GM12878 (cell line): ENCODE data around the gene CHPT1. TPM values are rescaled to one million over a fixed set of nuclear protein-coding genes. Genes with fewer than 3 reads are reported as not detected.

Source experiments
- ATAC-seq: fragments of 200-7000 bp; cut with Tn5 transposase; 3 replicates; pipeline ENCODE4 v1.9.1; 2020; ENCODE audit warnings: mild to moderate bottlenecking, moderate library complexity
- BruUV-seq: library from RNA; stranded (reverse); fragments of 400-500 nt; replicated peaks from 2 replicates; lab custom pipeline; 2021; lab: Mats Ljungman, UMichigan
- CTCF ChIA-PET: fragments of 300-600 bp; sonication (Branson Sonifier 250); formaldehyde crosslinking; extraction: SDS; loops from one replicate; lab custom pipeline; 2021; ENCODE audit warnings: inconsistent platforms; lab: Yijun Ruan, JAX
- POLR2A ChIA-PET: fragments of 350-600 bp; formaldehyde crosslinking; extraction: SDS; loops from one replicate; lab custom pipeline; 2021; ENCODE audit warnings: inconsistent platforms; lab: Charles Lee
- RAD21 ChIA-PET: fragments of 300-600 bp; sonication (Branson Sonifier 250); formaldehyde crosslinking; loops from one replicate; lab custom pipeline; 2023; ENCODE audit warnings: antibody characterized with exemption; ENCODE audit not compliant: unreplicated experiment; lab: Charles Lee
- SMC1A ChIA-PET: fragments of 300-600 bp; sonication (Branson Sonifier 250); formaldehyde crosslinking; loops from one replicate; lab custom pipeline; 2023; ENCODE audit not compliant: unreplicated experiment, uncharacterized antibody; lab: Charles Lee
- DNase-seq: peaks from one replicate; pipeline ENCODE4 v3.0.0-alpha.2; 2011; ENCODE audit warnings: low read depth, low spot score
- FAIRE-seq: peaks from 3 replicates; lab custom pipeline; 2011; peaks lifted over from hg19 to GRCh38; lab: Jason Lieb, UNC
- H2AFZ ChIP-seq: 2 replicates; pipeline ENCODE4 v1.6.0; 2011; ENCODE audit warnings: low read depth, low read length, control low read depth; ENCODE audit not compliant: control insufficient read depth
- H3K27ac ChIP-seq: 2 replicates; pipeline ENCODE4 v1.5.1; 2011; ENCODE audit warnings: control low read depth; ENCODE audit not compliant: control insufficient read depth, insufficient read depth
- H3K27me3 ChIP-seq, 2 experiments: replicated peaks in 1 of 2; 2 replicates each; pipeline versions ENCODE4 v1.6.0 to v1.6.1; 2011; ENCODE audit warnings: low read length in 1 of 2; ENCODE audit not compliant: control insufficient read depth in 2 of 2, insufficient read depth in 2 of 2
- H3K36me3 ChIP-seq, 2 experiments: 2 replicates each; pipeline ENCODE4 v1.5.1; 2011; ENCODE audit warnings: low read length in 1 of 2; ENCODE audit not compliant: control insufficient read depth in 2 of 2, insufficient read depth in 2 of 2
- H3K4me1 ChIP-seq: 2 replicates; pipeline ENCODE4 v1.6.1; 2011; ENCODE audit warnings: mild to moderate bottlenecking, low read length, moderate library complexity, mixed read lengths; ENCODE audit not compliant: control insufficient read depth, insufficient read depth
- H3K4me2 ChIP-seq: 2 replicates; pipeline ENCODE4 v1.6.0; 2011; ENCODE audit warnings: control low read depth; ENCODE audit not compliant: control insufficient read depth, insufficient read depth
- H3K4me3 ChIP-seq: fragments of 200-600 bp; sonication (generic); 2 replicates; pipeline ENCODE4 v1.5.1; 2016
- H3K79me2 ChIP-seq: 2 replicates; pipeline ENCODE4 v1.6.0; 2011; ENCODE audit warnings: low read length; ENCODE audit not compliant: control insufficient read depth, insufficient read depth
- H3K9ac ChIP-seq: 2 replicates; pipeline ENCODE4 v1.8.0; 2011; ENCODE audit warnings: low read length, control low read depth, mixed read lengths; ENCODE audit not compliant: control insufficient read depth, insufficient read depth
- H3K9me3 ChIP-seq: replicated peaks from 3 replicates; pipeline ENCODE4 v1.5.1; 2011; ENCODE audit warnings: mild to moderate bottlenecking, low read length; ENCODE audit not compliant: control insufficient read depth, insufficient read depth
- H4K20me1 ChIP-seq: 2 replicates; pipeline ENCODE4 v1.6.0; 2011; ENCODE audit not compliant: control insufficient read depth, insufficient read depth
- BACH1 ChIP-seq: fragments of 450-650 bp; IDR thresholded peaks from 2 replicates; pipeline ENCODE4 v1.6.1; 2017; ENCODE audit warnings: mild to moderate bottlenecking, borderline replicate concordance
- BCL11A ChIP-seq: IDR thresholded peaks from 2 replicates; pipeline ENCODE4 v1.6.1; 2011; ENCODE audit warnings: low read depth, low read length
- E2F8 ChIP-seq: fragments of 450-650 bp; IDR thresholded peaks from 2 replicates; pipeline ENCODE4 v1.6.1; 2018; ENCODE audit warnings: mild to moderate bottlenecking, low read depth, moderate library complexity; ENCODE audit not compliant: partially characterized antibody
- RELA ChIP-seq: fragments of 450-650 bp; IDR thresholded peaks from 2 replicates; pipeline ENCODE4 v1.8.0; 2014; ENCODE audit warnings: borderline replicate concordance; ENCODE audit not compliant: partially characterized antibody
- TARDBP ChIP-seq: IDR thresholded peaks from 2 replicates; pipeline ENCODE4 v1.6.1; 2016; ENCODE audit warnings: borderline replicate concordance
- WGBS: methylation state at CpG from one replicate; pipeline ENCODE4 v1.1.6; 2016; ENCODE audit warnings: low lambda C conversion rate; ENCODE audit not compliant: insufficient replicate concordance, insufficient coverage; ENCODE audit errors: missing lambda C conversion rate; 5-methylcytosine and 5-hydroxymethylcytosine counted together
- in situ Hi-C: fragments of 300-500 bp; cut with MboI; formaldehyde crosslinking; loops from 9 replicates; pipeline ENCODE4 v1.14.3; 2018; ENCODE audit warnings: mixed read lengths
- intact Hi-C: fragments of 100-400 bp; cut with micrococcal nuclease; formaldehyde crosslinking; loops from one replicate; pipeline ENCODE4 v1.14.2; 2022; ENCODE audit not compliant: unreplicated experiment
- polyA plus RNA-seq, 11 experiments: library from polyadenylated mRNA; depleted of rRNA in 4 of 11; unstranded in 6 of 11; stranded (reverse) in 5 of 11; fragments of >200 nt; fragmentation: Nextera tagmentation in 4 of 11; fragmentation: Illumina TruSeq in 1 of 11; extraction: Ambion mirVana in 4 of 11; extraction: Trizol in 1 of 11; gene quantifications; 1 replicate in 1 of 11; 2 replicates in 10 of 11; pipeline versions ENCODE4 v1.2.1 to v1.2.3, GENCODE V29; 2011 to 2016; ENCODE audit warnings: inconsistent platforms in 2 of 11, missing spikeins in 2 of 11, low read depth in 1 of 11
- total RNA-seq, 4 experiments: library from RNA; depleted of rRNA in 3 of 4; stranded (reverse); fragments of >200 nt in 3 of 4; fragmentation: Illumina TruSeq in 1 of 4; extraction: Trizol in 1 of 4; gene quantifications; 2 replicates each; pipeline versions ENCODE4 v1.2.1 to v1.2.3, GENCODE V29; 2013 to 2021

Gene CHPT1
- total and polyA plus RNA-seq, 10 of the 15 experiments (the other 5 are each of a cell fraction or from before 2014, with no cell fraction given) = 0.85 to 10.2 (median 3.9) TPM

- TF ChIP-seq RELA (no peak), E2F8 (no peak), BACH1 (no peak)
Measured at GRCh38 chr12:101686176-101686575, 11.3 kb upstream of the CHPT1 start (continued).

- no peak for FAIRE-seq
- H3K4me1 ChIP-seq = no peaks in the 10 kb centered on the region
- H4K20me1 ChIP-seq = no peaks in the 10 kb centered on the region
- TF ChIP-seq TARDBP = no peak
- TF ChIP-seq BCL11A = no peak
- no peak overlapping the region for H3K27ac ChIP-seq
- RAD21 ChIA-PET = no interaction called here
- WGBS = 29% methylated on average over 3 of the region's 3 CpGs
- in situ Hi-C loops (no loop called here), intact Hi-C loops (loop anchor here (10.0 kb wide), 1 partner anchor 116 kb away; no protein-coding TSS in a partner anchor)
- H2AFZ ChIP-seq = no peak overlapping the region
- no peaks in the 10 kb centered on the region for H3K36me3 ChIP-seq
- no peak overlapping the region for H3K4me2 ChIP-seq
- POLR2A ChIA-PET = no interaction called here
- no peak for DNase-seq
- BruUV-seq = no TSS peak
- CTCF ChIA-PET = no interaction called here
- no peak for ATAC-seq
- H3K27me3 ChIP-seq = no peaks in the 10 kb centered on the region
- SMC1A ChIA-PET = interaction anchor here (0.9 kb wide), 1 partner anchor 8 kb away, joined by 3 read pairs; no protein-coding TSS in a partner anchor
- no peak overlapping the region for H3K9ac ChIP-seq
- H3K79me2 ChIP-seq = no peaks in the 10 kb centered on the region
- H3K4me3 ChIP-seq = no peak overlapping the region
- no peaks in the 10 kb centered on the region for H3K9me3 ChIP-seq
Measured at GRCh38 chr12:101690544-101691098, 6.8 kb upstream of the CHPT1 start.
